NCI-H2196 (cell line): ENCODE data around the gene ARHGAP22.

ENCODE experiments used
- DNase-seq: peaks from one replicate; lab custom pipeline; 2025; ENCODE audit not compliant: unreplicated experiment; lab: John Stamatoyannopoulos, UW

ARHGAP22 gene

DNA sequence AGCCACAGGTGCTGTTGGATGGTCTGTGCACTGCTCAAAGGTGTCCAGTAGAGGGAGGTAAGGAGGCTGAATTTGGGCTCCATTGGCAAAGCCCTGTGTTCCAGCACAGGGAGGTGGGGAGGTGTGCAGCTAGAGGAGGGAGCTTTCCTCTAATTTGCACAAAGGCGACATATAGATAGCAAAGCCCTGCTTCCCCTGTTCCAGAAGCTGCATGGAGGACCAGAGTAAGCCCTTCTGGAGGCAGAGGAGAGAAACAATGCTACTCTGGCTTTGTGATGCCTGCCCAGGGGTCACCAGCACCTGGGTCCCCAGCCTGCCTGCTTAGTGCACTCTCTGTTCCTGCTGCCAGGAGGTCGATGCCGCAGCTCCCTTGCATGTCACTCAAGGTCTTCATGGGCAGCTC is 3.4 kb upstream of the ARHGAP22 start:
- DNase-seq, result peak; percentile 34

DNA sequence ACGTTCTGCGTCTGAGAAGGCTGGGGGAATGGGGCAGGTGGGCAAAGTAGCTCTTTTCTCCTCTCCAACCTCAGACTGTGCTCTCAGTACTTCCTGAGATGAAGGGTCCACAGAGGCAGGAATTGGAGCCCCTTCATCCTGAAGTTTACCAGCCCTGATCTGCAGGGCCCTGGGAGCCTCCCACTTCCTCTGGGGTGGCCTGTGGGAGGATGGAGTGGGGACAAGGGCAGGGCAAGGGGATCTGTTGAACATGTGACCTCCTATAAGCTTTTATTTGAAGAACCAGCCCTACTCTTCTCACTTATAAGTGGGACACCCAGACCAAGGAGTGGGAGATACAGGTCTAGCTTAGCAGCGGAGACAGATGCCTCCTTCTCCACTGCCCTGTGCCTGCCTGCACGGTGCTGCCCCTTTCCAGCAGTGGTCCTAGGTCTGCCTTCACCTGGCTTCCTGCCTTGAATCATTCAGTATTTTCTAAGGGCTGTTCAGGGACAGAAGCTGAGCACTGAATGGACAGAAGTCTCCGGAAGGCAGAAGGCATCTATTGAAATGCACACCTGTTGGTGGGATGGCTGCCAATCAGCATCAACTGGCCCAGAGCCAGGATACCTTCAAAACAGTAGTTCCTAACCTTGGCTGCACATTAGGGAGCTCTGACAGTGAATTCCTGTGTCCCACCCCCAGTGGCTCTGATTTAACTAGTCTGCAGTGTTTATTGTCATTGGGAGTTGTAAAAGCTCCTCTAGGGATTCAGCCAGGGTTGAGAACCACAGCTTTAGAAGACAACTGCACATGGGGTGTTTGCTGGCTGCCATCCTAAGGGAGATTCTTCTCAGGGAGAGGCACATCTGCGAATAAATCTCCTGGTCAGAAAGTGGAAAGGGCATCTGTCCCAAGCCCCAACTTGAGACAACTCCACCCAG is 2.7 kb upstream of the ARHGAP22 start:
- peak; percentile 13 for DNase-seq

DNA sequence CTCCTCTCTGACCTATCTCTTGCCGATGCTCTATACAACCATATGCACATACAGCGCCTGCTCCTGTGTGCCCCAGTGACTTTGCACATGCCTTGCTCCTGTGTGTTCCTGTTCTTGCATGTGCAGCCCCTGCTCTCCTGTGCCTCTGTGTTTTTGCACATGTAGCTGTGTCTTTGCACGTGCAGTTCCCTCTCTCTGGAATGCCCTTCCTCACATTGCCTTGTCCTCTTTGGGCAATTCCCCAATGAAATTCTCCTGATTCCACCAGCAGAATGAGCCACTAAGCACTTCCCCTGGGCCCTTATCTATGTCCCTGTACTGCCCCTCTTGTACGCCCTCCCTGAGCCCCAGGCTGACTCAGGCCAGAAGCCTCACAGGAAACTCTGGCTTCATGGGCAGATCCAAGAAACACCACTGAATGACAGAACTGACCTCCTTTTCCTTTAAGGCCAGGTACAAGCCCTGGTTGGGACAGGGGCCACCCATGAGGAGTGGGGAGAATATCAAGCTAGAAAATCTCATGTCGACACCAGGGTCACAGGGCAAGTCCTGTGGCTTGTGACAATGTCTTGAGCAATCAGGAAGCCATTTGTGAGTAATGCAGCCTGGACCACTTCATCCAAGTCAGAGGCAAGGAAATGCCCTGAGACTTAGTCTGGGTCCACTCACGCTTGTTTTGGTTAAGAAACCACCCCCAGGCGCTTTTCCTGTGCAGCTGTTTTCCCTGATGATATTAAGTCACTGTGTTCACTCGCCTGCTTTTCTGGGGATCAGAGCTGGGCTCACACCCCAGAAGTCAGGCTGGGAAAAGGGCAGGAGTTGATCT is 1.9 kb upstream of the ARHGAP22 start:
- no peak for DNase-seq

DNA sequence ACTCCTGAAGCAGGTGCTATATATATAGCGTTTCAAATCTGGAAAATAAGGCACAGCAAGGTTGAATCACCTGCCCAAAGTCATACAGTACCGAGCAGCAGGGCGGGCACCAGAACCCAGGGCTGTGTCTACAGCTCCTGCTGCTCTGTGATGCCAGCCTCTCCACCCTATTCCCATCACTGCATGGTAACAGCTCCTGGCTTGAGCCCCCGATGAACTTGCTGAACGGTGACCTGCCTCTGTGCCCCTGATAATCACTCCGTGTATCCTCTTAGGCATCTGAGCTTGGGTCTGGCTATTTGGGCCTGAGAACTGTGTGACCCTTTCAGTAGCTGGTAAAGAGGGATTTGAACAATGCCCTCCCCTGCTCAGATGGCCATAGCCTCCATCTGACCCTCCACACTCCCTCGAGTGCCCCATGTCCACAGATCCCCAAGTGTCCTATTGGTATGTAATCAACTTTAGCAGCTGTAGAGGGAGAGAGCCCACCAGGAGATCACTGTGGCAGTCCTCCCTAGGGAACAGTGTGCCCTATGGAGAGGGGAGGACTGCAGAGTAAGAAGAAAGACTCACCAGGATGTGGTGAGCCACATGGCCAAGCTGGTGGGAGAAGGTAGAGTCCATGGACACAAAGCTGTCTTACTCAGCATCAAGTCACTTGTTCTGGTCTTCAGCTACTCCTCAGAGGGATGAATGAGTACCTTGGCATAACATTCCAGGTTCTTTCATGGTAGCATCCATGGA is 1.1 kb upstream of the ARHGAP22 start:
- no peak for DNase-seq

DNA sequence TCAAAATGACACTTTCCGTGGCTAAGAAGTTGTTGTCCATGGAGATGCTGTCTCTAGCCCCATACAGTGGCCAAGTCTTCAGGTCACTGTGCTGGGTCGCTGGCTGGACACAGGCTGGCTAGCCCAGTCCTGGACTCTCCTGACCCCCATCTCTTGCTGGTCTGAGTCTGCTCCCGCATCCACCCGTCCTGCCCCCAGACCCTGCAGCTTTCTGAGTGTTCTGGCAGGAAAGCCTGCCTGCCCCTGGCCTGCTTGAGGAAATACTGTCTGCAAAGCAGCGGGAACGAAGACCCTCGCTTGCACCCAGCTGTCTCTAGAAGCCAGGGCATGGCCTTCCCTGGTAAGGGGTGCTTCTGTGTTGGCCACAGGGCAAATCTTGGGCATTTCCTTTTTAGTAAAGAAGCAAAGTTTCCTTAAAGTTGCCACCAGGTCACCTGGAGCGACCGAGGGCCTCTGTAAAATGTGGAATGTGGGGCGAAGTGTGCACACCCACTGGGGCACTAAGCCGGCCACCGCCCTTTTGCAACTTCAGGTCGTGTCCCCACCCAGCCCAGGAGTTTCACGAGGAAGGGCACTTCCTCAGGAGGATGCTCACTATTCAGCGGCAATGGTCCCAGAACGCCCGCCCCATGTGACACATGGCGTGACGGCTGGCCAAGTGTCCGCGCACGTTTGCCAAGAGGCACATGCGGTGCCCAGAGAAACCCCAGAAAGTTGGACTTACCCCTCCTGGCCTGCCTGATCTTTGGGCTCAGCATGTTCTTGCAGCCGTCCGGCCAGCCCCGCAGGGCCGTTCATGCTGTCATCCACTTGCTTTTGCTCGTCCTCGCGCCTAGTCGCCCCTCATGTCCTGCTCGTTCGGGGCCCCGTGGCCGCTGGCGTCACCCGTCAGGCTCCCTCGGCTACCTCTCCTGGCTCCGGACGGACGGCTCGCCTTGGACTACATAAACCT is 558 bp downstream of the ARHGAP22 start:
- DNase-seq, result no peak

DNA sequence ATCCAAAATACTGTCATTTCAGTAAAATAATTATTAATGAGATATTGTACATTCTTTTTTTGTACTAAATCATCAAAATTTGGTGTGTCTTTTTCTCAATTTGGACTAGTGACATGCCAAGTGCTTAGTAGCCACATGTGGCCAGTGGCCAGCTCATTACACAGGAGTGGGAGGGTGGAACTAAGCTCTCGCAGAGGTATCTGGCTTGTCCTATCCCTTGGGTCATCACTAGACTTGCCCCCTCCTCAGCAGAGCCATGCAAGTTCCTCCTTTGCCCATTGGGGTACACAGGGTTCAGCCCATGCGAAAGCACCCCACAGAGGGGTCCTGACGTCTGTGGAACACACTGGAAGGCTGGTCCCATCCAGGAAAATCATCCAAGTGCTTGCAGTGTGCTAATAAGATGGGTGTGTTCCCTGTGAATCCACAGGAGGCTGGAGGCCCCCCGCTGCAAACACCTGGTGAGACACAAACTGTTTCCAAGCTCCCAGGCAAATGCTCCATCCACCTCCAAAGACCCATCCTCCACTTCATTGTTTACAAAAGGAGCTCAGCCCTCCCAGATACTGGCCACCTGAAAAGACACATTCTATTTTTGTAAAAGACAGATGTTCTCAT is 1.3 kb downstream of the ARHGAP22 start:
- DNase-seq, result no peak

DNA sequence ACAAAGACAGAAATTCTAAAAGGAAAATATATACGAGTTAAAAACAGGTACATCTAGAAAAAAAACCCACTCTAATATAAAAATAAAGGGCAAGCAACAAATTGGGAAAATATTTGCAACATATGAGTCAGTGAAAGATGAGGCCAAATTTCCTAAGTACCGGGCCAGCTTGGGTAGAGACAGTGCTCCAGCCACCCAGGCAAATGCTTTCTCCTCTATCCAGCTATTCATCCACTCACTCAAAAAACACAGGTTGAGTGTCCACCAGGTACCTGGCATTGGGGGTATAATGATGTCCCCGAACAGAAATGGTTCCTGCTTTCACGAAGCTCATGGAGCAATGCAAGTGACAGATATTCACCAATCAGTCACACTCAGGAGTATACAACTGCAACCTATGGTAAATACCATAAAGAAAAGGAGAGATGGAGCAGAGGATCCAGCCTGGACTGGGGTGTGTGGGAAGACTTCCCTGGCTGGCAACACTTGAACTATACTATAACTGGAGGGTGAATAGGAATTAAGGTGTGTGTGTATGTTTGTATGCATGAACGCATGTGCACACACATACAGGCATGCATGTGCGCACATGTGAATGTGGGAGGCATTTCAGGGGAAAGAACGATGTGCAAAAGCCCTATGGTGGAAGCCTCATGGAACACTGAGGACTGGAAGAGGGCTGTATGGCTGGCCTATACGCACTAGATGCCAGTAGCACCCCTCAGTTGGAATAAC is 2.3 kb downstream of the ARHGAP22 start:
- no peak for DNase-seq

DNA sequence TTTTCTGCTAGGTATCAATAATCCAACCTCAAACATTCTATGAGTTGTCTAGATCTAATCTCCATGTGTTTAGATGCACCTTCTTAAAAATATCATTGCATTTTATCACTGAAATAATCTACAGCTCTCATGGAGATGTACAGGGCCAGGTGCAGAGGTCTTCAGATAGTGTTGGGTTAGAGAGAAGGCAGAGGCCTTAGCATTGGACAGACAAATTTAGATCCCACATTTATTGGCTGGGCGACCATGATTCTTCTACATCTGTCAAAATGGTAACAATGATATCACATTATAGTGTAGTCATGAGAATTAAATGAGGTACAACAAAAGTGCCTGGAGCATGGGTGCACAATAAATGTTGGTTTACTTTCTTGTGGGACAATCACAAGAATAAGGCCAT is 3.1 kb downstream of the ARHGAP22 start:
- DNase-seq, result no peak

DNA sequence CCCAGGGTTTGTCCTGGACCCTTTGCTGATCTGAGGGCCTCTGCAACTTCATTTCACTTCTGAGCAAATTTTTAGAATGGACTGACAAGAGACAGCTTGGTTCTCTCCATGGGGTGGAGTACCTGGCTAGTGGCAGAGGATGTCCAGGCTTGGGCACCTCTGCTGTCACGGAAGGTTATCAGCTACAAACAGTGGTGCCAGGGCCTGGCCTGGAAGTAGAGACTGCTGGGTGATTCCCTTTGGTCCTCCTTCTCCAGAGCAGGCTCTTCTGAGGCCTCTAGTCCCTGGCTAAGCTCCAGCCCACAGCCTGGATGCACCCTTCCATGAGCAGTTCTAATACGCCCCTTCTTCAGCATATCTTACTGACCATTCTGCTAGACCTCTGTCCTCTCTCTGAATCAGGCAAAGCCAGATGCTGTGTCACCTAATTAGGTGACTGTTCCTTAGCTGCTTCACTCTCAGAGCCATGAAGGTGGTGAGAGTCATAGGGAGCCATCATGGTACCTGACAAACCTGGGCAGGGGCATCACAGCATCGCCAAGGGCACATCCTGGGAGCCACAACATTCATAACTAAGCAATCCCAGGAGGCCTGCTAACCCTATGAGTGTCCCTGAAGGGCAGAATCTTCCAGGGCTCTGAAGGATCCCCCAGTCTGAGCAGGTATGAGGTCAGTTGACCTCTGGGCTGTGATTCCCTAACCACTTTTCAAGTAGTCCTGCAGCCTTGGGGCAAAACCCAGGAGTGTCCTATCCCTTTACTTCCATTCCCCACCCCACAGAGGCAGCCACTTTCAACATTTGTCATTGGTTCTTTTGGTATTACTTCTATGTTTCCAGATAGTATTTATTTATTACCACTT is 4.0 kb downstream of the ARHGAP22 start:
- no peak for DNase-seq

DNA sequence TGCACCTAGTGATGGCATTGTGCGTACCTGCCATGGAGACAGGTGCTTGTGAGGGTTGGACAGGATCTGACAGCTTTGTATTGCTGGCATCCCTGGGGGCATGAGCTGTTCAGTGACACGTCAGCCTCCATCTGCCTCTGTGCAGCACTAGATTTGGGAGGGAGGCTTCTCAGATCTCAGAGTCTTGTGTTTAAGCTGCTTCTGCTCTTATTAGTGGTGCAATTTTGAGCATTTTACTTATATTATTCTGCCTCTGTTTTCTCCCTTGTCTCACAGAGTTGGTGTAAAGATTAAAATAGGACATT is 5.1 kb downstream of the ARHGAP22 start:
- no peak for DNase-seq

DNA sequence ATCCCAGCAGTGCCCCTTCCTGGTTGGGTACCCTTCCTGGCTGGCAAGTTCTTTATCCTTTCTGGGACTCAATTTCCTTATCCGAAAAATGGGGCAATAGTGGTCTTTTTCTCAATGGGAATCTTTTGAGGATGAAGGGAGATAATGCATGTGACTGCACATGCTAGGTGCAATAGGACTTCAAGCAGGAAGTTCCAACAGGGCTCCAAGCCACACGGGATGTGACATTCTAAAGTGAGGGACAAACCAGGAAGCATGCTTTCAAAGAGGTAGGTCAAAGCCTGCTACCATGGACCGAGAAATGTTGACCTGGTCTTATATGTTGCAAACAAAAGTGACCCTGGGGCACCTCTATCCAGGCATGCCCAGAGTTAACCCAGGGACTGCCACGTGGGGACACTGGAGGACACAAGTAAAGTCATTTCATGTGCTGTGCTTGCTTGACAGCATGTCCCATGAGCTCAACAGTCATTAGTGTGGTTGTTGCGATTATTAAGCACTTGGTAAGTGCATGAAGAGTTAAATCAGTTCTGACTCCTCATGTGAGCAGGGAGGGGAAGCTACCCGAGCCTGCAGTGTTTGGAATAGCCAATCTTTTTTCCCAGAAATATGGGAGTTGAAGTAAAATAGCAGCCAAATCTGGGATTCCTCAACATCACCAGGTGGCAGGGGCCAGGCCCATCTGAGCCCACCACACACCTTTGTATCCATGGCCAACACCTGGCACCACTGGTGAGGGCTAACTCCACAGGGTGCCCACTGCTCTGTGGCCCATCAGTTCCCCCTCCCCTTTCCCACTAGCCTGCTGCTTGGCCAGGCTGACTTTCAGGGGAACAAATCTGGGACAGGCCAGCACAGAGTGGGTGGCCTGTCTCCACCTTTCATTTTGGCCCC is 5.7 kb downstream of the ARHGAP22 start:
- no peak for DNase-seq

DNA sequence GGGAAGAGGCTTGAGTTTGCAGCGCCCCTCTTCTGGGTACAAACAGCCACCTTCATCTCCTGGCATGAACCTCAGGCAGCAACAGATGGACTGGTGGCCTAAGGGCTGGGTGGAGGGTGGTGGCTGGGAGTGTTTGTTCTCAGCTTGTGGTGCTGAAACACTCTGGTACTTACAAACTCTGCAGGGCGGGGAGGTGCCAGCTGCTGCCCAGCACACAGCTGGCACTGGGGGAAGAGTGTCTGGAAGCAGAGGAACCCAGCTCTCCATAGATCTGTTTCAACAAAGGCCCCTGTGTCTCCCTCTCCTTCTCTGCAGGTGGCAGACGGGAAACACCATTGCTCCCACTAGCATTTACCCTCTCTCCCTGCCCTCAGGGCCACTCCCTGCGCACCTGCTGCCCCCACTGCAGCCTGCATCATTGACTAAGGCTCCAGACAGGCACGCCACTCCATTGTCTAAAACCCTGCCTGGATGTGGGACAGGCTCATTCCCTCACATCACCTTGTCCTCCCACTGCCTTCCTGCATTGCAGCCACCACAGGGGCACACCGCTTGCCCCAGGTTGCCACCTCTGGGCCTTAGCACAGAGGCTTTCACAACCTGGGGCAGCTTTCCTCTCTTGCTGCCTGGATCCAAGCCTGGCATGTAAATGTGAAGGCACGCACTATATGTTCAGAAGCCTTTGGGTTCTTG is 6.5 kb downstream of the ARHGAP22 start:
- peak; percentile 69 for DNase-seq

DNA sequence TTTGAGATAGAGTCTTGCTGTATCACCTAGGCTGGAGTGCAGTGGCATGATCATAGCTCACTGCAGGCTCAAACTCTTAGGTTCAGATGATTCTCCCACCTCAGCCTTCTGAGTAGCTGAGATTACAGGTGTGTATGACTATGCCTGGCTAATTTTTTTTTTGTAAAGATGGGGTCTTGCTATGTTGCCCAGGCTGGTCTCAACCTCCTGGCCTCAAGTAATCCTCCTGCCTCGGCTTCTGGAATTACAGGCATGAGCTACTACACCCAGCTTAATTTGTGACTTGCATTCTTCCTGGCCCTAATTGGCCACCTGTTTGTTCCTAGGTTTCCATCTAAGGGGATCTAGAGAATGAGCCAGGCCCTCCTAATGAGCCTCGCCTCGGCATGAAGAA is 9.3 kb downstream of the ARHGAP22 start:
- DNase-seq, result no peak

DNA sequence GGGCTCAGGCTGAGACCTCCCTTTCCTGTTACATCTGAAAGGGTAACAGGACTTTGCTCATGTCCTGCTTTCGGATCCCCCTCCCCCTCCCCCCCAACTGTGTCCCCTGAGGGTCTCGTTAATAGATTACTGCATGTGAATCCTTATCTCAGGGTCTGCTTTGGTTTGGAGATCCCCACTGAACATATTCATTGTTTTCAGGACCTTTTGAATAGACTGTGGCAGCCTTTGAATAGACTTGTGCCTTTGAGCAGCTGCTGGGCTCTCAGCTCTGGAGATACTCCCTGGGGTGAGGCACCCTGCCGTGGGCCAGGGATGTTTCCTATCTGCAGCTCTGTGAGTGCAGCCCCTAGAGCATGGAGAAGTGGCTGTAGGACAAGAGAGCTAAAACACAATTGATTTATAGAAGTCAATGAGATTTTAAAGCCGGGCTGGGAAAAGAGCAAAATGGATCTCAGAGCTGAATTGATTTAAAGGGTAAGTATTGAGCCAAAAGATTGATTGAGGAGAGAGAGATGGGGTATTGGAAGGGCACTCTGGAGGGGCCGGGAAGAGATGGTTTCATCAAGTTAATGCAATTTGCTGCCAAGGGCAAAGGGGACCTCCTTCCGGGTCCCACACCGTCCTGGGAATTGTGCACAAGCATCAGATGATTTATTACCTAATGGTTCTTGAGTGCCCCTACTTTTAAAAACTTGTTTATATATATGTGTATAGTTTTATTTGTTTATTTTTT is 9.9 kb downstream of the ARHGAP22 start:
- DNase-seq, result peak; percentile 3

DNA sequence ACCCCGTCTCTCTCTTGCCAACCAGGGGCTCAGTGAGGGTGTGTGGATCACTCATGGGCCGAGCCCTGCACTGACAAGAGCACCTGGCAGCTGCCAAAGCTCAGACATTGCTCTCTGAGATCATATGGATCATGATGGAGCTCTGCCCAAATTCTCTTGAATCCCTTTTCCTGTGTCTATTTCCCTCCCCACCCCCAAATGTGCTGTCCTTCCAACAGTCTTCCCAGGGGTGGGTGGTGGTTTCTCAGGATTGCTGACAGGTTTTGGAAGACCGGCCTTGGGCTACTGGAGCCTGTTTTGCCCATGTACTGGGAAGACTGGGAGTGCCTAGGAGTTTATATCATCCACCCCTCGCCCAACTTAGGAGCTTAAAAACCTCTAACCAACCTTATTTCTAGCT is 10.5 kb downstream of the ARHGAP22 start:
- DNase-seq, result no peak

DNA sequence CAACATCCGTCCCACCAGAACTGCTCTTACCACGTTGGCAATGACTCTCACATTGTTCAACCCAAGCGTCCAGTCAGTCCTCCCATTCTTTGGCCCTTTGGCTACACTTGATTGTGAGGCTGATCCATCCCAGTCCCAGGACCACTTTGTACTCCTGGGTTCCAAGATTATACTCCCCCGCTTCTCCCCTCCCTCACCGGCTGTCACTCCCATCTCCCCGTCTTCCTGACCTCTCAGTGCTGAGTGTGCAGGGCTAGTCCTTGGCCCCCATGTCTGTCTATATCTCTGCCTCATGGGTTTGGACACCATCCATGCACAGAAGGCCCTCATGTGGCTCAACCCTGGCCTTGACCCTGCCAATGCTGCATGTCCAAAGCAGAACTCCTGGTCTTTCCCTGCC is 12.5 kb downstream of the ARHGAP22 start:
- DNase-seq, result no peak
